GM21576 (cell line): ENCODE data around the gene OR2G3.

Experiments used
- ATAC-seq: cut with Tn5 transposase; IDR thresholded peaks from one replicate; pipeline ENCODE4 v1.9.1; 2021; ENCODE audit warnings: mild to moderate bottlenecking, moderate library complexity; ENCODE audit not compliant: unreplicated experiment

OR2G3 gene

DNA sequence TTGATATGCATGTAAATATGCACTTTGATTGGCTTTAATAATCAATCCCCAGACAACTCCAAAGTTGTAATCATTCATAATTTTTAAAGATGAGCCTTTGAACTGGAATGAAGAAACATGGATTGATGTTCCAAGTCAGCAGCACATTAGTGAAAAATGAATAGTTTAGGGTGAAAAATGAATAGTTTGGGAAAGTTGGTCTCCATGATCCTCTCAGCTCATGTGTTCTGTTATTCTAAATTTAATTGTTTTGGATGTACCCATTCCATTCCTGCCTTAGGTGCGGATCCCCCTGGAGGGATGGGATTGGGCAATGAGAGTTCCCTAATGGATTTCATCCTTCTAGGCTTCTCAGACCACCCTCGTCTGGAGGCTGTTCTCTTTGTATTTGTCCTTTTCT, at the start of gene OR2G3:
Gene OR2G3 (plus strand): TSS at position 301 of the 400 bp plus-strand sequence. CDS start 0 bp downstream, at position 301.
- ATAC-seq = no peak

DNA sequence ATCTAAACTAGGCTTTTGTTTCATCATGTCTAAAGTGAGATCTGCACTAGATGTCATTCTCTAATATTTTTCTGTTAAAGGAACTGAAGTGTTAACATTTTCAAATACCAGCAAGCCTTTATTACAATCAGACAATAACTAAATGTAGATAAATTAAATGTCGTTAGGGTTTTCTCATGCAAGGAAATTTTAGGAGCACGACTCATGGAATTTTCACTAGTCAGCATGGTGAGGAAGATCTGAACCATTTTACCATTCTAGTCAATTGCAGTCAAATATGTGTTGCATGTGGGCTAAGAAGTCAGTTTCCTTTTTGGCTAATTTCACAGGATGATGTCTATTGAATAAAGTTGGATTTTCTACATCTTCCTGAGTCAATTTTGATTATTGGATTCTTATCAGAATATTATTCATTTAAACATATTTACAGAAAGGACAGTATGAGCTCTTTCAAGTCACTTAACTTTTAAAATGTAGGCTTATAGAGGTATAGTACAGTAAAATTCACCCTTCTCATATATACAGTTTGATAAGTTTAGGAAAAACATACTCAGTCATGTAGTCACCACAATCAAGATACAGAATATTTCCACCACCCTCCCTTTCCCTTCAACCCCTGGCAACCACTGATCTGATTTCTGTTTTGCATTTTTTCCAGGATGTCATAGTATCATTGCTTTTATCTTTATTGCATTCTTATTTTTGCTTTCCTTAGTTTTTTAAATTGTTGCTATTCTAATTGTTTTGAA, 47.3 kb upstream of the OR2G3 start:
- no peak for ATAC-seq

DNA sequence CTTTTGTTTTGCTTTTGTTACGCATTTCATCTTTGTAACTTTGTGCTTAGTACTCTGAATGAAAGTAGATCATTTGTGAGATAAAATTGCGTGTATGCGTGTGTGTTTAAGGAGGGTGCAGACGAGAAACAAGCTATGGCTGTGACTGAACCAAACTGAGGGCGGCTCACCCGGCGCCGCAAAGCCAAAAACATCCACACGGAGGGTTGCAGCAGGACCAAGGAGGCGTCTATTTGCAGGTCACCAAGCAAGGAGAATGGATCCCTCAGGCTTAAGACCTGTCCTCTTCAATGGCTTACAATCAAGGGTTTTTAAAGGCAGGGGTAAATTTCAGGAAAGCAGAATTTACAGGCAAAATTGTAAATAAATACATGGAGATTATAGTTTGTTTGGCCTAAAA, 43.7 kb upstream of the OR2G3 start:
- no peak for ATAC-seq

DNA sequence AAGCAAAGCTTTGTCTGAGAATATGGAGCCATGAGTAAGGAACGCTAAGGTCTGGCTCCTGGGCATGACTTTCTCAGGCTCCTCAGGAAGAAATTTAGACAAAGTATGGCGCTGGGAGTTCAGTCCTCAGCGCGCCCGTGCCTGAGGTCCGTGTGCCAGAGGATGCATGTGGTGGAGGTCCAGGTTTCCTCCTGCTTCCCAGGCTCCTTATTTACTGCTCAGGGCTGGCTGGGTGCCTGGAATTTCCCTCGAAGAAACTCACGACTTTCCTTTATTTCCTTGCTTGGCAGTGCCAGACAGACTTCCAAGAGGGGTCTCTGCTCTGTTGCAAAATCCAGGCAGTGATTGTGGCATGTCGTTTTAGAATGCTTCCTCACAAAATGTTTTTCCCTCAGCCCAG, 43.2 kb upstream of the OR2G3 start:
- no peak for ATAC-seq

DNA sequence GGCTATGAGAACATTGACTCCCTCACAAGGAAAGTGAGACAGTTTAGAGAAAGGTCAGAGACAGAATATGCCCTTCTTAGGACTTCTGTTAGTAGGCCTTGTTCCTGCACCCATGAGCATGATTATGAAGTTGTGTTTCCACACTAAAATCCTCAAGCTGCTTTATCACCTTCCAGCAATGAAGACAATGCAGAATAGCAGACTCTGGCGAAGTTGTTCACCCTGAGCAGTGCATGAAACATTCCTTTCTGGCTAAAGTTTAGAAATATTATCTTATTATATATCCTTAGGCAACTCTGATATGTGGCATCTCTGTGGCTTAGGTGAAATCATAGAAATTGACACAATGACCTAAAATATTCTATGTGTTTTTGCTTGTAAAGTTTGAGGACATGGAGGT, 31.1 kb upstream of the OR2G3 start:
- ATAC-seq = no peak

DNA sequence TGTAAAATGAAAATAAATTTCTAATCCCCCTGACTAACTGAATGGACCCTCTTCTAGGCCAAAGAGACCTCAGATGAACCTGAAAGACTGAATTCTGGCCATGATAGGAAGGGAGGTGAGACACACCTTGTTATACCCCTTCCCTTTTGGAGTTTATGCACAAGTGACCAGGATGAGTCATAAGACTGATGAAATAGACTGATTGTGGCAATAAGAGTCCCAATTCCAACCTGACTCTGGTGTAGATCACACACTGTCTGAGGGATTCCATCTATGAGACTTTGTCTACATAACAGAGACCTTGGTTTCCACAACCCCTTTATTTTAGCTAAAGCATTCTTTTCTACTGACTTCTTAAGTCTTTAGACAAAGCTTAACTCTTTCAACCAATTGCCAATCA, 30.7 kb upstream of the OR2G3 start:
- no peak for ATAC-seq

DNA sequence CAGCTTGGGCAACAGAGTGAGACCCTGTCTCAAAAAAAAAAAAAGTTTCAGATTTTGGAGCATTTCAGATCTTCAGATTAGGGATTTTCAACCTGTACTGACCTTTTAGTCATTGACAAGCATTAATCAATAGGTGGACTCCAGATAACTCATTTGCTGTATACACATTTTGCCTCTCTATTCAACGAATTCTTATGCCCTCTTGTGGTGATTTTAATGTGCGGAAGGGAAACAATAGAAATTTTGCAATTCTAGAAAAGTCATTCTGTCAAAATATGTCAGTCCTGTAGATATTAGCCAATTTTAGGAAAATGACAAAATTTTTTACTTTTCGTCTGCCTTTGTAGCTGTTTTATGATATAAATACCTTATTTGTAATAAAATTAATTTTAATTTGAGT, 28.9 kb upstream of the OR2G3 start:
- ATAC-seq = no peak

DNA sequence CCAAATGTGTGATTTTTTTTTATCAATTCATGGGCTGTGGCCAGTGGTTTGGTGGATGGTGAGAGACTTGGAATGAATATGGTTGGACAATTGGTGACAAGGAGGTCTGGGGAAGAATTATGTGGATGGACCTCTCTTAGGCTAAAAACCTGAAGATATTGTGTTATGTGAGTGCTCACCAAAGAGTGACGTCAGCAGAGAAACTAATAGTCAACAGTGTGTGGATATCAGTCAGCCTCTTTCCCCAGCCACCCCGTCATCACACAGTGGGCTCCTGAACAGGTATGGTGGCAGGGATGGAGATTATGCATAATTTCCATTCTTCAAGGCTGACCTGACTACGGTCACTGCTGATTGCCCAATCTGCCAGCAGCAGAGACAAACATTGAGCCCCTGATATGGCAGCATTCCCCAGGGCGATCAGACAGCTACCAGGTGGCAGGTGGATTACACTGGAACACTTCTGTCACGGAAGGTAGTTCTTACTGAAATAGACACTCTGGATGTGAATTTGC, 26.4 kb upstream of the OR2G3 start:
- no peak for ATAC-seq

DNA sequence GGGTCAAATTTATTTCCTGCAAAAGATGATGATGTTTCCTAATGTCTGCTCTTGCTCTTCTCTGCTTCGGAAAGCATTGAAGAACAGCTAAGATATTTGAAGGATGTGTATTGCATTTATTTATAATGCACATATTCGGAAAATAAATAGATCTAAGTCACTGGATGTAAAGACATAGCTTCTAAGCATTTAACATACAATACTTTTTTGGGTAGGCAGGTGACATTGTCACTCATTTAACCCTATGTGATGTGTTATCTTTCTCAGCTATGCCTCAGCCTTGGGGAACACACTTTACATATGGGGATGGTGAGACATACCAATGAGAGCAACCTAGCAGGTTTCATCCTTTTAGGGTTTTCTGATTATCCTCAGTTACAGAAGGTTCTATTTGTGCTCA, 17.3 kb upstream of the OR2G3 start, which contains the start of gene OR2G2:
Gene OR2G2 (plus strand): TSS at position 301 of the 400 bp plus-strand sequence. CDS start 0 bp downstream, at position 301.
- ATAC-seq = no peak

DNA sequence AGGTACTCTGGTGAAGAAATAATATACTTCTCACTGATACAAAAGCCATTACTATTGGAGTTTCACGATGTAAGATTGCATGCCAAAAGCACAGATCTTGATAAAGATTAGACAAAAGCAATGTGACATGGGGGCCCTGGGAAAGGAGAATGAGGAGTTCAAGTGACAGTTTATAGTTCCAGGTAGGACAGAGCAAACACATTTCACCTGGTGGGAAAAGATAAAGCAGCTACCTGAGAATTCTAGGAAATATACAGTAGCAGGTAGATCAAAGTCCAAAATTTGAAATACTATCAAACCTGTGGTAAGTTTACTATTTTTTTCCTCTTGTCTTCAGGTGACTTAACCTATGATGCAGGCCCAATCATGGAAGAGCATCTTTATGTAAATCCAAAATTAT, 8.0 kb downstream of the OR2G3 start:
- no peak for ATAC-seq

DNA sequence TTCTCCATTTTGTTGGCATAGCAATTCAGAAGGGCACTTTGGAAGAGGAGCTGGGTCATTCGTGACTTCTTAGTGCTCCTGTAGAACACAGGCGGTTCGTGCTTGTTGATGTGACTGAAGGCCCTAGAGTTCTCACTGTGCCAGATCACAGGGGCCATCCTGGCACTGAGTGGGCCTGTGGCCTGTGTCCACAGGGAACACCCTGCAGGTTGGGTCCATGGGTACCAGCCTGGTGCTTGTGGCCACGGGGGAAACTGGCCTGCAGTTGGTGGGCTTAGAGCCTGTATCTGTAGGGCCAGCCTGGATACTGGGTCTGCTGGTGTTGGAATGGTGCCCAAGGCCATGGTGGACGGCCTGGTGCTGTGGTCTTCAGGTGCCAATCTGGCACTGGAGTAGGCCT, 9.2 kb downstream of the OR2G3 start:
- ATAC-seq = no peak

DNA sequence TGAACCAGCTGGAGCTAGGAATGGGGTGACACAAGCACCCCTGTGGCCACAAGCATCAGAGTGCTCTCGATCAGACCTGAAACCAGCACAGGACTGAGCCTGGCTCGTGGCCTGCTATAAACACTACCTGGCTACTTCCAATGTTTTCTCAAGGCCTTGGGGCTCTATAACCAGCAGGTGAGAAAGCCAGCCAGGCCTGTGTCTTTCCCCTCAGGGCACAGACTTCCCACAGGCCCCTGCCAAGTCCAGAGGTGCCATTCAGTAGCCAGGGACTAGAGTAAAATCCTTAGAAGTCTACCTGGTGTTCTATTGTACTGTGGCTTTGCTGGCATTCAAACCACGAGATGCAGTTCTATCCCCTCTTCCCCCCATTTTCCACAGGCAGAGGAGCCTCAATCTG, 22.6 kb downstream of the OR2G3 start:
- no peak for ATAC-seq

DNA sequence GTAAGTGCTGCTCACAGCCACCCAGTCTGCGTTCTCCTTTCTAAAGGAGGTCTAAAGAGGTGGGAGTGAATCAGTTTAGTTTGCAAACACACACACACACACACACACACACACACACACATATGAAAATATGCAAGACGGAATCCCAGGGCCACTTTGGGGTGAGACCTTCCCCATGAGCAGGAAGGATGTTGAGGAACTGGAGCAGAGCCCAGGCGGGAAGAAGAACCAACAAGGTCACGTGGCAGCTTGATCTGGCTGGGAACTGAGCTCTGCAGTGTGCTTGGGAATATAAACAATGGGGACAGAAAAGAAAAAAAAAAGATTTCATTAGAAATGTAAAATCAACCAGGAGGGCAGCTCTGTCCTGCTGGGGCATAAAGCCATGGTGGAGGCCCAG, 32.6 kb downstream of the OR2G3 start:
- no peak for ATAC-seq

DNA sequence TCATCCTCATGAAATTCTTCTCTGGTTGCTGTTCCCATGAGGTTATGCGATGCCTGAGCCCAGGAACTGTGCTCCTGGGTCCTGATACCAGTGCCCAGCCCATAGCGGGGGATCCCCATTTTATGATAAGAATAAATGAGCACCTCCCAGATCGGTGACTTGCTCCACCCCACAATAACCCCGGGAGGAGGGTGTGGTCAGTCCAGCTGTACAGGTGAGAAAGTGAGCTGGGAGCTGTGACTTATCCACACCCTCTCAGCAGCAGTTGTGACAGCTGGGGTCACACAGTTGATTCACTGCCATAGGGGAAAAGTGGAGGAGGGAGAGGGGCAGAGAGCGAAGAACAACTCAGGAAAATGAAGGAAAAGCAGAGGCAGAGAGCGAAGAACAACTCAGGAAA, 33.4 kb downstream of the OR2G3 start:
- ATAC-seq = no peak

DNA sequence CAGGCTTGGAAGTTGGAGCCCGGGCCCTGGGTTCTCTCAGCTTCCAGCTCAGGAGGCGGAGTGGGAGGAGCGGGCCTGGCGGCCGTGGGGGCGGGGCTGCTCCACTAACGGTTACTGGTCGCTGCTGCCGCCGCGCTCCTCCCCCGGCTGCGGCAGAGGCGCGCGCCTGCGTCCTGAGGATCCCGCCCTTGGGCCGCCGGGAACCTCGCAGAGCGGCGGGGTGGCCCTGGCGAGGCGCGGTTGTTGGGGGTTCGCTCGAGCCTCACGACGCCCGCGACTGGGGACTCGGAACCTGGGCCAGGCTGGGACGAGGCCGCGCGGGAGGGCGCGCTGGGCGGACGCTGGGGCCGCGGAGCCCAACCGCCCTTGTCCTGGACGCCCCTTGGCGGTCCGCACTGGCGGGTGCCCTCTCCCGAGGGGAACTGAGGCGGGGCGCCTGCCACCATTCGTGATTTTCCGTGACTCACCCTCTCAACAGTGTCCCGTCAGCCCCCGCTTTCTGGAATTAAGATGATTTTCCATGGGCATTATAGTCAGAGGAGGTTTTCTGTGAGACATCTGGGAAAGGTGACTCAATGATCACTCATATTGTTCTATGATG, 34.1 kb downstream of the OR2G3 start:
- ATAC-seq = no peak

DNA sequence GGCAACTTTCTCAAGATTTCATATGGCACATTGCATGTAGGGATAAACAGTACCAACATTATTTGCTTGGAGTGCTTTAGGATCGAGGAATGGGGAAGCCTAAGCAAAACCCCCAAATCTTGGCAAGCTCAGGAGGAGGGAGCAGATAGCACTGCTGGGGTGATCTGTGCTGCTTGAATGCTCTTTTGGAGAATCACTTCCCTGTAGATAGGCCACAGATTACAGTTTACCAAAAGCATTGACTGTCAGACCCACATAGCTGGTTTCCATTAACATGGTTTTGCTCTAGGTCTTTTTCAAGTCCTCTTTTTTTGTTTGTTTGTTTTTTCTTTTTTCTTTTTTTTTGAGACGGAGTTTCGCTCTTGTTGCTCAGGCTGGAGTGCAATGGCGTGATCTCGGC, 37.4 kb downstream of the OR2G3 start:
- ATAC-seq = no peak

DNA sequence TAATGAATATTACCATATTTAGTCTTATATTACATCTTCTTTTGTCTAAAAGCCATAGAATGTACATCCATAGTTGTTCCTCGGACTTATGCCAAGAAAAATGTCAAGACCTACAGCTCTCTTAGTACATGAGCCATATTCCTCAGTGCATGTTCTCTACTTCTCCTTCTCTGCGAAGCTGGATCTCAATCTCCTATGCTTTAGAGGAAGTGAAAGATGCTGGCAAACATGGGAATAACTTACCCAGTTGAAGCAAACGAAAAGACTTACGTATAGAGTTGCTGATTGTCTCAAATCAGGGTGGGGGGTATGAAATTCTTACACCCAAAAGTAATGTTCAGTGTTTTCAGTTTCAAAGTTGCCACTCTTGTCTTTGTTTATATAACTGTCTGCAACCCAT, 41.5 kb downstream of the OR2G3 start:
- no peak for ATAC-seq

DNA sequence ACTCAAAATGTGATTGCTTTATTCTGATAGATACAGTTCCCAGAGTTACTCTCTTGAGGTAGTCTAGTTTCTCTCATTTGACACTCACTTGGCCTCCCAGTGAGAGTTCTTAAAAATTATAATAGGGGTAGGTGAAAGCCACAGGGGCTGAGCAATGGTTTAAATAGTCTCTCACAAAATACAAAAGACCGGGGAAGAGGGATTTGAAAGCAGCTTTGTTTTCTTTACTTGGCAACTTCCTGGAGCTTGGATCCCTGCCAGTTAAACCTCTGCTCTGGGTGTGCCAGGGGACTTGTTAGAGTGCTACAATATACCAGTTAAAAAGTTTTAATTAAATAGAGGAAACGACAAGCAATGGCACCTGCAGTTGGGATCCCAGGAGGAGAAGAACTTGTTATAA, 42.5 kb downstream of the OR2G3 start:
- no peak for ATAC-seq

DNA sequence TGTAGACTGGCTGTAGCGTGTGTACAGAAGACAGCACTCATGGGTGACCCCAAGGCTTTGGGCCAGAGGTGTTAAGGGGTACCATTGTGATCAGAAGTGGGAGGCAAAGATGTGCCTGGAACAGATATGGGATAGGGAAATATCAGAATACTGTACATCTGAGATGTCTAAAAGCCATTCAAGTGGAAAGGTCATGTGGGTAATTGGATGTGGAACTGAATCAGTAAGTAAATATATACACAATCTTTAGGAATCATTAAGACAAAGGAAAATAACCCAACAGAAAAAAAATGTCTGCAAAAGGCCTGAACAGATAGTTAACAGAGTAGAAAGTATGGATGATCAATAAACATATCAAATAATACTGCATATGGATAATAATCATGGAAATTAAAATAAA, 47.7 kb downstream of the OR2G3 start:
- ATAC-seq = no peak
